GM21529 (cell line): ENCODE measurements around the gene MYH2.
"Not testable (repeated sequence)": the region's sequence is repeated elsewhere in the genome, so short reads cannot be mapped to it uniquely, and the experiment has no call there.

ENCODE experiments used
- ATAC-seq: cut with Tn5 transposase; IDR thresholded peaks from one replicate; pipeline ENCODE4 v1.9.1; 2021; ENCODE audit not compliant: unreplicated experiment

The MYH2 gene

GRCh38 chr17:10549096-10549842 is at the start of gene MYH2:
TSS of gene MYH2 (minus strand) at chr17:10549658. CDS start at chr17:10547920, 1,738 bp downstream.
- ATAC-seq = no peak

DNA sequence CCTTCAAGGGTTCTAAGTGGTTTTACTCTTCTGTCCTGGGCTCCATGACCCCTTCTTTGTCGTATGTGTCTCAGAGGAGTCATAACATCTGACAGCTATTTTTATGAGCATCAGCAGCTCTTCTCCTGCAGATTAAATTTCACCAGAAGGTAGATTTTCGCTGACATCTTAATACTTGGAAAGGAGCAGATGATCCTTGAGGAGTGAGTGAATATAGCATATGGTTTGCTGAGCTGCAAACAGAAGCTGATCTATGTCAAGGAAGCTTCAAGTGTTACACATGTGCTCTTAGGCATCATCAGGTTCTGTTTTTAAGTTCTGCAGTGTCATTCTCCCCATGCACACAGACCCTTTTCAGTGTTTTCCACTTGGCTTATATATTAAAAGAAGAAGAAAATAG is 49.2 kb upstream of the MYH2 start:
- no peak for ATAC-seq

- no peak for ATAC-seq
These were observed 40.2 kb upstream of the MYH2 start for GRCh38 chr17:10589553-10590145.

DNA sequence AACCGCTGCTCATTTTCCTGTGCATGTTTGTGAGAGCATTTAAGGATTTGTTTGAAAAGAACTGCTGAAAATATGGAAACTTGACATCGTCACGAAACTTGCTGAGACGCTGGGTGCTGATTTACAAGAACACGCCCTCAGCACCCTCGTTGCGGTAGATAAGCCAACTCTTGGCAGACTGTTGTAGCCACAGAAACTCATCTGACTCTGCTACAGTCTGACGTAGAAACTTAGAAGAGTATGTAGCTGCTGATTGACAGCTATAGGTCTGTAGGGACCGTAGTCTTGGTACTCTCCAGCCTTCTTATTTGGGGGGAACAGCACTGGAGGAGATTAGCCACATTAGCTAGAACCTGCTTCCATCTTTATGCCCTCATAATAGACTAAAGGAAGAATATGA is 36.1 kb upstream of the MYH2 start:
- ATAC-seq = no peak

DNA sequence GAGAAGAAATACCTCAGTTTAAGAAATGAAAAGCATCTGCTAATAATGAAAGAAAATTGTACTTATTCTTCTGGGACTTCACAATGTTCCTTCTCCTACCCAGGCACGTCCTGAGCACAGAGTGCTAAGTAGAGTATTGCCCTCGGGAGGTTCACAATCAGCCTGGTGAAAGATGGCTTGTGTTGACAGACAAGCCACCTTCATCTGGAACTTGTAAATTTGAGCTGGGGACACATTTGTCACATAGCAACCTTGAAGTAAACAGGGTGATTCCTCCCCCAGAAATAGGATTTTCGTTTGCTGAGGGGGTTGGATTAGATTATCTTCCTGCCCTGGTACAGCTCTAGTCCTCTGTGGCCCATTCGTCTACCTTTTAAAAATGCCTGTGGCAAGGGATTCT is 34.4 kb upstream of the MYH2 start:
- no peak for ATAC-seq

GRCh38 chr17:10579270-10579669 is 29.8 kb upstream of the MYH2 start:
- peak; percentile 48 for ATAC-seq

DNA sequence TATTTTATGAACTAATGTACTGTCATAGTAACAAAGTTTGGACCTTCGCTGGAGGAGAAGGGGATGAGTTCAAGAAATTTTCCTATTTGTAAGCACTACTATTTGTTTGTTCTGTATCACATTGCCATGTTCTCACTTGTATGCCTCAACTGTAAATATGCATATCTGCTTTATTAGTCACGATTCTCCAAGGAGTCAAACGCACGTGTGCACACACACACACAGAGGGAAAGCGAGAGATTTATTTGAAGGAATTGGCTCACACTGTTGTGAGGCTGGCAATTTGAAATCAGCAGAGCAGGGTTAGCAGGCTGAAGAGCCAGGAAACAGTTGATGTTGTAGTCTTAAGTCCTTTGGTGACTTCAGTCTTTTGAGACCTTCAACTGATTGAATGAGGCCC is 24.9 kb upstream of the MYH2 start:
- no peak for ATAC-seq

DNA sequence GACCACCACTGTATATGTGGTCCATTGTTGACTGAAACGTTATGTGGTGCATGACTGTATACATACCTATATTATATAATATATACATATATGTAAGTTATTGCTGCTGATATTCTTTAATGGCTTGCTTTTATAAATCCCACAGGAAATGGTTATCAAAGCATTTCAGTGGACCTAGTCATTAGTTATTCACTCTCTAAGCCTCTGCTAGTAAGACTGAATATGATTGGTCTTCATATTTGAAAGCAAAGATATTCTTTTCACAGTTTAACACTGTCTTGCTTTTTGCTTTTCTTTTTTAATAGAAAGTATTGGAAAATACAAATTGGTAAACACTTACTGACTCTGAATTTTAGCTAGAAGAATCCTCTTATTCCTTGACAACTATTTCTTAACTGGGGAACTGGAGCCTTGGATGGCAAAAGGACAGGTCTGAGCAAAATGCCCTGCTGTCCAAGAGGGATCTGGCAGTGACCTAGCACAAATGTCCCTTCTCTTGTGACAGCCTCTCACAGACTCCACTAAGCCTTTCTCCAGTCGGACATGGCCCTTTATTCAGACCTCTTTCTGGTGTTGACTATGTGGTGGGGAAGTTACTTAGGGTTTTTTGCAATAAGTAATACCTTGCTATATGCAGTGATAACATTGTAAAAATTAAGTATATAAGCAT is 14.7 kb upstream of the MYH2 start:
- no peak for ATAC-seq

GRCh38 chr17:10558049-10558448 is 8.6 kb upstream of the MYH2 start:
- ATAC-seq = no peak

DNA sequence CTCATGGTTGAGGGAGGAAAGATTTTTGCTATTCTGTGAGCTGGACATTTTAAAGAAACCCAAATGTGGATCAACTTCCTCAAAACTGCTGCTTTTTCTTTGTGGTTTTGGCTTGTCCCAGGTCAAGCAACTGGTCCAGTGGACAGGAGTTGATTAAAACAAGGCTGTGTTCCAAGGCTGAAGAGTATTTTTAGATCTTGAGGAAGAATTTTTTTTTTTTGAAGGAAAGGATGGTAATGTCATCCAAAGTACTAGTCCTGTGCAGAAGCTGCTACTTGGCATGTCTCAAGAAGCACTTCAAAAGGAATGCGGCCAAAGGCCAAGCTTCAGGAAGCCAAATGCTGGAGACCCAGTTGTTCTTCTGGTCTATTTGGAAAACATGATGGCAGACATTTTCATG is 8.0 kb upstream of the MYH2 start:
- ATAC-seq = no peak

DNA sequence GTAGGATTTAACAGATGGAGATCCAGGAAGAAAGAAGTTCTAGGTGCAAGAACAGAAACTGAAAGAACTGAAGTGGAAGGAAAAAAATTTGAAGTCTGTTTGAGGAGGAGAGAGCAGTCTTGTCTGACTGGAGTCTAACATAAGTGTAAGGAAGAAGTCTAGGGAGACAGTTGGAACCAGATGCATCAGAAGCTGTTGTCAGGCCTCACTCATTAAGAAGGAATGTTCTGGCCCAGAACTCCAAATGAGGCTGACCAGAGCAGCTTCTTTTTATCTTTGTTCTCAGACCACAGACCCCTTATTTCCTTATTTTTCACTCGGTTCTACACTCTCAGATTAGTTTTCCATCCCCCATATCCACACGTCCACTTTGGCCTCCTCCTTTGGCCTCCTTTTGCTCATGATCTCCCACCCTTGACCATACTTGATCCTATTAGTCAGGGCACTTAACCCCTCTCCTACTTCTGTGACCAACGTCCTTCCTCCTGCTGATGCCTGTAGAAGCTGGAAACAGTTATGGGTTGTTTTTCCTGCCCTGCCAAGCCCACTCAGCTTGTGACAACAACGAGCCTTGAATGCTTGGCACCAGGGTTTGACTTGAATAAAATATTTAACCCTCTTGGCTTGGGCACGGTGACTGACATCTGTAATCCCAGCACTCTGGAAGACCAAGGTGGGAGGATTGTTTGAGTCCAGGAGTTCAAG is 7.0 kb upstream of the MYH2 start:
- no peak for ATAC-seq

GRCh38 chr17:10550014-10550413 is 556 bp upstream of the MYH2 start:
- ATAC-seq = no peak

DNA sequence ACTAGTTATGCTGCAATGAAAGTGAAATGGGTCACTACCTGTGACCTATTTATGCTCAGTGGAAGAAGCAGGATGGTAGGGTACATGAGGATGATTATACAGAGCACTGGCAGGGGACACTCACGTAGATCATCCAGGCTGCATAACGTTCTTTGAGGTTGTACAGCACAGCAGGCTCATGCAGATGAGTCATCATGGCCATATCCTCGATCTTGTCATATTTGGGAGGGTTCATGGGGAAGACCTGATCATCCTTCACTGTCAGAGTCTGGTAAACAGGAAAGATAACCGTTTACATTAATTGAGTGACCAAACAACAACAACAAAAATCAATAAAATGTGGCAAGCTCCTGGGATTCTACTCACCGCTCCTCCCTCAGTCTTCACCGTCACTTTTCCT is 2.1 kb downstream of the MYH2 start:
- no peak for ATAC-seq

DNA sequence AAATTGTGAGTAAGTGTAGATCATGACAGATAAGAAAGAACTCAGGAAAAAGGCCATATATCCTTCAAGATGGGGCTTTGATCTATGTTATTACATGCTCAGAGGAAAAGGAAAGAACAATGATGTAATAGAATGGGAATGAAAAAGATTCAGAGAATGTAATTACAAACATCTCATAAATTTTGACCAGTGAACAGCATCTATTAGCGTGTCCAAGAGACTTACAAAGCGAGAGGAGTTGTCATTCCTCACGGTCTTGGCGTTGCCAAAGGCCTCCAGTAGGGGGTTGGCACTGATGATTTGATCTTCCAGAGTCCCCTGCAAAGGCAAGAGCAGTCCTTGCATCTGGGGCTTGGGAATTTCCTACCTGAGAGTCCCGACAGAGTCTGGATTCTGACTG is 6.0 kb downstream of the MYH2 start:
- ATAC-seq = not testable (repeated sequence)

DNA sequence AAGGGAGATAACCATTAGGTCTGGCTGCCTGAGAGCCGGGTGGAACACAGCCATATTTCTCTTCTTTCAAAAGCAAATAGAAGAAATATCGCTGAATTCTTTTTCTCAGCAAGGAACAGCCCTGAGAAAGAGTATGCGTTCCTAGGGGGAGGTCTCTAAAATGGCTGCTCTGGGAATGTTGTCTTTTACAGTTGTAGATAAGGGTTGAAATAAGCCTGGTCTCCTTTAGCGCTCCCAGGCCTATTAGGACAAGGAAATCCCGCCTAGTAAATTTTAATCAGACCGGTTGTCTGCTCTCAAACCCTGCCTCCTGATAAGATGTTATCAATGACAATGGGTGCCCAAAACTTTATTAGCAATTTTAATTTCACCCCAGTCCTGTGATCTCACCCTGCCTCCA is 8.3 kb downstream of the MYH2 start:
- ATAC-seq = not testable (repeated sequence)

- no peak for ATAC-seq
These were observed 17.4 kb downstream of the MYH2 start for GRCh38 chr17:10532026-10532425.

GRCh38 chr17:10527419-10527818 is 22.0 kb downstream of the MYH2 start:
- no peak for ATAC-seq

DNA sequence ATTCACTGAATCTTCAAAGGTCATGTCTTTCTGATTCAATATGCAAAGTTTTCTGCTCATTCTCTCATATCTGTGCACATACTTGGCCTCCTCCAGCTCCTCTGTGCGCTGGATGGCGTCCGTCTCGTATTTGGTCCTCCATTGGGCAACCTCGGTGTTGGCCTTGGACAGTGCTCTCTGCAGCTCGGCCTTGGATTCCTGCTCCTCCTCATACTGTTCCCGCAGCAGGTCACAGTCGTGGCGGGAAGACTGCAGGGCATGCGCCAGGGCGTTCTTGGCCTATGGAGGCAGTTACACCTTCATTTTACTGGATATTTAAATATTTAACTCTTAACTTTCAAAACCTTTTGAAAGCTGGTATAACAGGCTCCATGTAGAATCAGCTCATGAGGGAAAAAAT is 22.9 kb downstream of the MYH2 start:
- no peak for ATAC-seq

- ATAC-seq = no peak
These were observed 26.4 kb downstream of the MYH2 start for GRCh38 chr17:10523064-10523463.

- no peak for ATAC-seq
These were observed 27.5 kb downstream of the MYH2 start for GRCh38 chr17:10521949-10522348.

GRCh38 chr17:10518271-10519037 is 31.0 kb downstream of the MYH2 start, which contains the start of gene MYH1:
TSS of gene MYH1 (minus strand) at chr17:10518542. CDS start at chr17:10516642, 1,900 bp downstream.
- no peak for ATAC-seq
